GM12892 (cell line): ENCODE results near the gene CRYZ.
"Not testable (repeated sequence)": the region's sequence is repeated elsewhere in the genome, so short reads cannot be mapped to it uniquely, and the experiment has no call there.

Experiments
- DNase-seq: peaks from one replicate; pipeline ENCODE4 v3.0.0; 2011; ENCODE audit not compliant: insufficient read length
- FAIRE-seq: peaks from 2 replicates; lab custom pipeline; 2011; peaks lifted over from hg19 to GRCh38; lab: Jason Lieb, UNC
- POLR2A ChIP-seq: IDR thresholded peaks from 2 replicates; pipeline ENCODE4 v1.6.1; 2011; ENCODE audit warnings: low read depth, low read length, control low read depth
- POLR2AphosphoS5 ChIP-seq: IDR thresholded peaks from 2 replicates; pipeline ENCODE4 v1.6.1; 2011; ENCODE audit warnings: low read depth, low read length, control low read depth
- TAF1 ChIP-seq: IDR thresholded peaks from 2 replicates; pipeline ENCODE4 v1.6.1; 2011; ENCODE audit warnings: low read depth, mild to moderate bottlenecking, control low read depth, low read length, borderline replicate concordance

Gene CRYZ

DNA sequence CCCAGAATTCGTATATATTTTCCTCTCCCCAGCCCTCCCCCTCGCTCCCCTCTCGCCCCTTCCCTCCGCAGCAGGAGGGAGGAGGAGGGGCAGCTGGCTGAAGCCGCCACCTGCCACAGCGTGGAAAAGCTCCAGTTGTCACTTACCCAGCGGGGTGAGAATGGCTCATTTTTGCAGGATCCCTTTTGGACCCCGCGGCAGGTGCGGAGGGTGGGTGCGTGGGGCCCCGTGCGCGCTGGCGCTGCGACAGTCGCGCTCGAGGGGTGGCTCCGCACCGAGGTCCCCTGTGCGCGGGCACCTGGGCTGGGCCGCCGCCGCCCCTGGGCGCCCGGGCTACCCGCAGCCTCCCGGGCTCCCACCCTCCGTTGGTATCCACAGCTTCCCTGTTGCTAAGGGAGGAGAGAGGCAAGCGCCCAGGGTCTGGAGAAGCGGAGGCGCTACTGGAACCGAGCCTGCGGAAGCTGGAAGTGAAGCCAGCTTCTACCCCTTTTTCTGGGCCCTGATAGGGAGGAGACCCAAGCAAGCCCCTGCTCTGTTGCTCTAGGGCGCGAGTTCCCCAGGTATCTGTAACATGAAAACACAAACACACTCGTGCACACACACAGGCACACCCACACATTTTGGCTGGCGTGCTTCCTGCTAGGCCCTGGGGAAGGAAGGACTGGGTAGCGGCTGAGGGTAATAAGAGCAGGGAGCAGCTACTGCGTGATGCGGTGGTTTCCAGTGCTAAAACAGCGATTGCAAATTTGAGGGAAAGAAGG lies 59.3 kb downstream of the CRYZ start, which contains the start of gene ERICH3:
Gene ERICH3 (minus strand): TSS at position 442 of the 761 bp plus-strand sequence. CDS start 273 bp downstream, at position 169.
- FAIRE-seq (peak; percentile 69), DNase-seq (no peak)
- TF ChIP-seq POLR2A, result no peak
- no peak for TF ChIP-seq POLR2AphosphoS5
- TF ChIP-seq TAF1, result no peak

DNA sequence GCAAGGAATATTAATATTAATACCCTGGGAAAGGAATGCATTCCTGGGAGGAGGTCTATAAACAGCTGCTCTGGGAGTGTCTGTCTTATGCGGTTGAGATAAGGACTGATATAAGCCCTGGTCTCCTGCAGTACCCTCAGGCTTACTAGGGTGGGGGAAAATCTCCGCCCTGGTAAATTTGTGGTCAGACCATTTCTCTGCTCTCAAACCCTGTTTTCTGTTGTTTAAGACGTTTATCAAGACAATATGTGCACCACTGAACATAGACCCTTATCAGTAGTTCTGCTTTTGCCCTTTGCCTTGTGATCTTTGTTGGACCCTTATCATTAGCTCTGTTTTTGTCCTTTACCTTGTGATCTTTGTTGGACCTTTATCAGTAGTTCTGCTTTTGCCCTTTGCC lies 62.0 kb downstream of the CRYZ start:
- FAIRE-seq, DNase-seq: not testable (repeated sequence)
